Activated gamma-delta T cell (primary cell): ENCODE data around the gene MKKS.

Source experiments
- DNase-seq: peaks from one replicate; lab custom pipeline; 2025; lab: John Stamatoyannopoulos, UW

MKKS gene

GRCh38 chr20:10369723-10370090 is 64.3 kb downstream of the MKKS start:
- no peak for DNase-seq

GRCh38 chr20:10368702-10369041 is 65.3 kb downstream of the MKKS start:
- DNase-seq = no peak

- no peak for DNase-seq
Measured at GRCh38 chr20:10367943-10368701, 65.9 kb downstream of the MKKS start.

GRCh38 chr20:10367693-10367942 is 66.4 kb downstream of the MKKS start:
- no peak for DNase-seq

GRCh38 chr20:10366898-10367692 is 66.9 kb downstream of the MKKS start:
- DNase-seq = no peak

- no peak for DNase-seq
Measured at GRCh38 chr20:10362674-10363073, 71.3 kb downstream of the MKKS start.

GRCh38 chr20:10360878-10361277 is 73.1 kb downstream of the MKKS start:
- no peak for DNase-seq

- no peak for DNase-seq
Measured at GRCh38 chr20:10359621-10360040, 74.4 kb downstream of the MKKS start.

- DNase-seq = no peak
Measured at GRCh38 chr20:10357974-10358373, 76.0 kb downstream of the MKKS start.

GRCh38 chr20:10357061-10357708 is 76.8 kb downstream of the MKKS start:
- DNase-seq = no peak

GRCh38 chr20:10356628-10357027 is 77.4 kb downstream of the MKKS start:
- DNase-seq = no peak

GRCh38 chr20:10352934-10353824 is 80.8 kb downstream of the MKKS start:
- DNase-seq = no peak
